Testis (tissue), 3 donors: ENCODE measurements around the gene SMURF1. TPM values are rescaled to one million over a fixed set of nuclear protein-coding genes. Genes with fewer than 3 reads are reported as not detected.
"Not testable (repeated sequence)": the region's sequence is repeated elsewhere in the genome, so short reads cannot be mapped to it uniquely, and the experiment has no call there.

Experiments
- DNase-seq: peaks from one replicate; pipeline ENCODE4 v3.0.0-alpha.2; 2019
- H3K27ac ChIP-seq, 2 donors: fragments of 200-600 bp; sonication (generic); one replicate each; pipeline ENCODE4 v1.5.1; 2019
- H3K27me3 ChIP-seq: fragments of 200-600 bp; sonication (generic); one replicate; pipeline ENCODE4 v1.5.1; 2019
- H3K36me3 ChIP-seq: fragments of 200-600 bp; sonication (generic); one replicate; pipeline ENCODE4 v1.5.1; 2017; ENCODE audit warnings: low read depth; ENCODE audit errors: missing control alignments
- H3K4me1 ChIP-seq: fragments of 200-600 bp; sonication (generic); one replicate; pipeline ENCODE4 v1.5.1; 2019
- H3K4me3 ChIP-seq, 2 donors: fragments of 200-600 bp; sonication (generic); one replicate each; pipeline ENCODE4 v1.5.1; 2017 to 2019
- H3K9me3 ChIP-seq: fragments of 200-600 bp; sonication (generic); one replicate; pipeline ENCODE4 v1.5.1; 2017
- CTCF ChIP-seq, 3 experiments: fragments of 450-650 bp in 2 of 3; fragments of 200-600 bp in 1 of 3; sonication (generic) in 1 of 3; IDR thresholded peaks; one replicate each; pipeline ENCODE4 v1.5.1; 2016 to 2019; ENCODE audit warnings: antibody characterized with exemption in 3 of 3, mild to moderate bottlenecking in 2 of 3, moderate library complexity in 1 of 3
- POLR2A ChIP-seq: fragments of 450-650 bp; IDR thresholded peaks from one replicate; pipeline ENCODE4 v1.6.1; 2017; ENCODE audit warnings: antibody characterized with exemption, mild to moderate bottlenecking, moderate library complexity
- WGBS, 2 donors: methylation state at CpG; one replicate each; pipeline ENCODE4 v1.1.5; 2018; 5-methylcytosine and 5-hydroxymethylcytosine counted together
- intact Hi-C: fragments of 100-400 bp; cut with DNase I; formaldehyde crosslinking; loops from one replicate; pipeline ENCODE4 v1.15.1; 2023; ENCODE audit warnings: low total_unique reads
- polyA plus RNA-seq: library from polyadenylated mRNA; stranded (reverse); fragments of 350-450 nt; fragmentation: Illumina TruSeq; extraction: RNeasy Lipid Tissue Mini Kit (QIAGEN cat#74804); gene quantifications from one replicate; pipeline ENCODE4 v1.2.3, GENCODE V29; 2014; ENCODE audit warnings: low read depth, low replicate concordance; ENCODE audit not compliant: insufficient read depth
- total RNA-seq, 2 donors: library from RNA; depleted of rRNA; stranded (reverse); fragments of >200 nt; gene quantifications; one replicate each; pipeline ENCODE4 v1.2.3, GENCODE V29; 2016

SMURF1 gene
- total and polyA plus RNA-seq, 3 donors from 2014 or later: 34.5 to 79.5 (median 46.9) TPM

DNA sequence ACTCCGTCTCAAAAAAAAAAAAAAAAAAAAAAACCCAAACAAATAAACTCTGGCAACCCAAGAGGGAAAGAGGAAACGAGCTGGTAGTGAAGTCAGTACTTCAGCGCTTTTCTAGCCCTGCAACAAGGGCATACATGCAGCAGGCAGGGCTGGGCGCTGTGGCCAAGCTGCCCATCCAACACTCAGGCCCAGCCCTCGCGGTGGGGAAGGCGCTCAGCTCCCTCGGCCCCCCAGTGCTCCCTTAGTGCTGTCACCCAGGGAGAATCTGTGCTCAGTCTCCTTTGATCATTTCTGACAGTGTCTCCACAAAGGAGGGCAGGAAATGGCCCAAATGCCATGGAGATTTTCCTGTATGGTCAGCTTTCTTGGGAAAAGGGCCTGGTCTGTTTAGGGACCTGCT, 97.2 kb downstream of the SMURF1 start:
- peak; percentile 11 for DNase-seq
- no peaks in the 10 kb centered on the region for H3K27me3 ChIP-seq
- H3K9me3 ChIP-seq: no peaks in the 10 kb centered on the region
- no peaks in the 10 kb centered on the region for H3K36me3 ChIP-seq
- TF ChIP-seq POLR2A (no peak), CTCF (IDR thresholded peaks at IDR 0.05) (no peak)
- 80 to 89% methylated on average over 4 to 8 of the region's 8 CpGs for WGBS, 2 donors
- H3K4me1 ChIP-seq: peaks cover 12% of the 10 kb centered on the region
- no peak overlapping the region for H3K4me3 ChIP-seq
- intact Hi-C loops: loop anchor here (10.0 kb wide), 1 partner anchor 268 kb away; no protein-coding TSS in a partner anchor
- H3K27ac ChIP-seq: peak overlapping the region in 1 of 2 donors; percentile 50

- H3K9me3 ChIP-seq, H3K27me3 ChIP-seq, H3K36me3 ChIP-seq, H3K4me3 ChIP-seq: not testable (repeated sequence)
- Histone ChIP-seq H3K27ac (peak overlapping the region in 1 of 2 donors; percentile 50), H3K4me1 (peaks cover 16% of the 10 kb centered on the region)
- intact Hi-C loops: loop anchor here (10.0 kb wide), 1 partner anchor 269 kb away; no protein-coding TSS in a partner anchor
- peak; percentile 6 for DNase-seq
- WGBS, 2 donors: 90 to 91% methylated on average over 14 of the region's 14 CpGs
Observed at GRCh38 chr7:99046262-99046661, 97.6 kb downstream of the SMURF1 start.

DNA sequence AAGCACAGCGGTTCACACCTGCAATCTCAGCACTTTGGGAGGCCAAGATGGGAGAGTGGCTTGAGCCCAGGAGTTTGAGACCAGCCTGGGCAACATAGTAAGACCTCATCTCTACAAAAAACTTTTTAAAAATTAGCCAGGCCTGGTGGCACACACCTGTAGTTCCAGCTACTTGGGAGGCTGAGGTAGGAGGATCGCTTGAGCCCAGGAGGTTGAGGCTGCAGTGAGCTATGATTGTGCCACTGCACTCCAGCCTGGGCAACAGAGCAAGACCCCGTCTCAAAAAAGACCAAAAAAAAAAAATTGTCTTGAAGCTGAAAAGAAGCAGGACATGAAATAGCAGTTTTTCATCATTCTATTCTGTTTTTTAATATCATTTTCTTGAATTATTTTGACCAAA, 99.0 kb downstream of the SMURF1 start:
- intact Hi-C loops: loop anchor here (10.0 kb wide), 1 partner anchor 270 kb away; no protein-coding TSS in a partner anchor
- 94 to 99% methylated on average over 3 of the region's 3 CpGs for WGBS, 2 donors
- not testable (repeated sequence) for H3K36me3 ChIP-seq

GRCh38 chr7:99042957-99043356, 101.0 kb downstream of the SMURF1 start:
- Histone ChIP-seq H3K27ac (peak overlapping the region; percentile 61 to 90), H3K9me3 (no peaks in the 10 kb centered on the region), H3K36me3 (no peaks in the 10 kb centered on the region), H3K4me1 (peaks cover 20% of the 10 kb centered on the region), H3K4me3 (no peak overlapping the region), H3K27me3 (no peaks in the 10 kb centered on the region)
- WGBS, 2 donors: 29 to 31% methylated on average over 5 of the region's 5 CpGs
- peak; percentile 22 for DNase-seq
- TF ChIP-seq POLR2A (no peak), CTCF (IDR thresholded peaks at IDR 0.05) (no peak)
- intact Hi-C loops: loop anchor here (10.0 kb wide), 1 partner anchor 272 kb away; no protein-coding TSS in a partner anchor

More for the DNA sequence above, 99.0 kb downstream of the SMURF1 start:
- Histone ChIP-seq H3K4me1 (peaks cover 20% of the 10 kb centered on the region), H3K27ac (peak overlapping the region in 1 of 2 donors; percentile 90)
- not testable (repeated sequence) for H3K27me3 ChIP-seq, H3K9me3 ChIP-seq, H3K4me3 ChIP-seq, DNase-seq

- Histone ChIP-seq H3K27ac (peak overlapping the region; percentile 61 to 90), H3K9me3 (no peaks in the 10 kb centered on the region), H3K4me3 (no peak overlapping the region), H3K4me1 (peaks cover 23% of the 10 kb centered on the region), H3K27me3 (no peaks in the 10 kb centered on the region), H3K36me3 (no peaks in the 10 kb centered on the region)
- DNase-seq: peak; percentile 18
- WGBS, 2 donors: 66 to 78% methylated on average over 11 of the region's 11 CpGs
- no peak for TF ChIP-seq POLR2A
- no peak for TF ChIP-seq CTCF (IDR thresholded peaks at IDR 0.05)
- intact Hi-C loops: loop anchor here (10.0 kb wide), 1 partner anchor 273 kb away; no protein-coding TSS in a partner anchor
Observed at GRCh38 chr7:99041526-99041925, 102.4 kb downstream of the SMURF1 start.
